ENCODE measurements around the gene ANKRD55.

GRCh38 chr5:56200971-56201666 lies 32.0 kb downstream of the ANKRD55 start:
- TF ChIP-seq, protein P1, sequence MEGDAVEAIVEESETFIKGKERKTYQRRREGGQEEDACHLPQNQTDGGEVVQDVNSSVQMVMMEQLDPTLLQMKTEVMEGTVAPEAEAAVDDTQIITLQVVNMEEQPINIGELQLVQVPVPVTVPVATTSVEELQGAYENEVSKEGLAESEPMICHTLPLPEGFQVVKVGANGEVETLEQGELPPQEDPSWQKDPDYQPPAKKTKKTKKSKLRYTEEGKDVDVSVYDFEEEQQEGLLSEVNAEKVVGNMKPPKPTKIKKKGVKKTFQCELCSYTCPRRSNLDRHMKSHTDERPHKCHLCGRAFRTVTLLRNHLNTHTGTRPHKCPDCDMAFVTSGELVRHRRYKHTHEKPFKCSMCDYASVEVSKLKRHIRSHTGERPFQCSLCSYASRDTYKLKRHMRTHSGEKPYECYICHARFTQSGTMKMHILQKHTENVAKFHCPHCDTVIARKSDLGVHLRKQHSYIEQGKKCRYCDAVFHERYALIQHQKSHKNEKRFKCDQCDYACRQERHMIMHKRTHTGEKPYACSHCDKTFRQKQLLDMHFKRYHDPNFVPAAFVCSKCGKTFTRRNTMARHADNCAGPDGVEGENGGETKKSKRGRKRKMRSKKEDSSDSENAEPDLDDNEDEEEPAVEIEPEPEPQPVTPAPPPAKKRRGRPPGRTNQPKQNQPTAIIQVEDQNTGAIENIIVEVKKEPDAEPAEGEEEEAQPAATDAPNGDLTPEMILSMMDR (conservative IDR thresholded peaks at IDR 0.05 in 1 of 2, IDR thresholded peaks at IDR 0.05 in 1 of 2; ENCODE audit: low read depth in 1 of 2, low read length in 2 of 2) = peak; percentile 58 to 74
- TF ChIP-seq EZH2 (IDR thresholded peaks at IDR 0.05; ENCODE audit: low read length, missing control alignments) = no peak

All from fibroblast of lung (primary cell).